GM19043 (cell line): ENCODE data around the gene PAX2.

Source experiments
- ATAC-seq: cut with Tn5 transposase; IDR thresholded peaks from one replicate; pipeline ENCODE4 v1.9.1; 2021; ENCODE audit warnings: low read depth; ENCODE audit not compliant: unreplicated experiment

Gene PAX2

DNA sequence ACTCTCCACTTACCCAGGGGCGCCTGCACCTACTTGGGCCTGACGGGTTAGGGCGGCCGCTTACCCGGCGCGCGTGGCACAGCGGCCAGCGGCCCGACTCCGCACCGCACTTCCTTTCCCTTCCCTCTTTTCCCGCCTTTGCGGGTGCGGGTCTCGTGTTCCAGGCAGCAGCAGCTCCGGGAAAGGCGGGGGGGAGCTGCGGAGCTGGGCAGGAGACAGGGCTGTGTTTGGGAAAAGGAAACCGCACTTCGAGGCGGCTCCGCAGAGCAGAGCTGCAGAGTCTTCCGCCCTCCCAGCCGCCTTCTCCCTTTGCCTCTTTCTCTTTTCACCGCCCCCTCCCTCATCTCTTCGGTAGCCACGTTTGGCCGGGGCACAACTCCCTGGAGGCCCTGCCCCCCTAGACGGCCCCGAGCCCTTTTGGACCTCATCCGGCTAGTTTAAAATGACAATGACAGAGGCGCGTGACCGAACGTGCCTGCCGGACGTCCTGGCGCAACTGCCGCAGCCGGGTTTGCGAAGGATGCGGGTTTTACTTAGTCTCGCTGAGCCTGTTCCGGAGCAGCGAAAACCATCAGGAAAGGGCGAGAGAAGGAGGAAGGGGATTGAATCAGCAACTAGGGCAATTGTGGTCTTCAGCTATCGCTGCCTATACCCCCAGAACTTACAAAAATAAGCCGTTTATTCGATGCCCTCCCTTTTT, 7.9 kb upstream of the PAX2 start:
- no peak for ATAC-seq

DNA sequence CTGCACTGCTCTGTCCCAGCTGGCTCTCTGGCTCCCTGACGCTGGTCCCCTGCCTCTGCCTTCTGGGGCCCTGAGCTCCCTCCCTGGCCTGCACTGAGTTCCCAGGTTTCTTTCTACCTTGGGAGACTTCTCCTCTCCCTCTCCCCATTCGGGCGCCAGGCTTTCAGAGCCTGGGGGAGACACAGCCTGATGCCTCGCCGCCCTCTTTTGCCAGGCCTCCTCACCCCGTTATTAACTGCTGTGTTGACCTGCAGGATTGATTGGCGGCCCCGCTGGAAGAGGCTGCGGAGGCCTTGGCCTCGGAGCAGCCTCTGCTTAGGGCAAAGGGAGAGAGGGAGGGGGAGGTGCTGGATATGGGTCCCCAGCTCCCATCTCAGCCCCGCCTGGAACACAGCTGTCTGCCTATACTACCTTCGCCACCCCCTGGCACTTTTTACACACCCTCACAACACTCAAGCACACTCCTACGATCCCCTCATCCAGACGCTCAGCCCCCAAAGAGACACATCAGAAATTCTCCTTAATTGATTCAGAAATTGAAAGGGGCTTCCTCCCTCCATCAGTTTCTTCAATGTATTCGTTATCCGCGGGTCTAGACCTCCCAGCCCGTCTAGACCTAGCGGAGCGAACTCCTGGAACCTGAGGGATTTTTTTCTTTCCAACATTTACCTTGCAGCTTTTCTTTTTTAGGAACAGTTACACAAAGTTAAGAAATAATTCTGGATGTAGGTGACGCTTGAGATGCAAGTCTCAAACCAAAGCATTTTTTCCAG, 7.1 kb upstream of the PAX2 start:
- ATAC-seq: no peak

DNA sequence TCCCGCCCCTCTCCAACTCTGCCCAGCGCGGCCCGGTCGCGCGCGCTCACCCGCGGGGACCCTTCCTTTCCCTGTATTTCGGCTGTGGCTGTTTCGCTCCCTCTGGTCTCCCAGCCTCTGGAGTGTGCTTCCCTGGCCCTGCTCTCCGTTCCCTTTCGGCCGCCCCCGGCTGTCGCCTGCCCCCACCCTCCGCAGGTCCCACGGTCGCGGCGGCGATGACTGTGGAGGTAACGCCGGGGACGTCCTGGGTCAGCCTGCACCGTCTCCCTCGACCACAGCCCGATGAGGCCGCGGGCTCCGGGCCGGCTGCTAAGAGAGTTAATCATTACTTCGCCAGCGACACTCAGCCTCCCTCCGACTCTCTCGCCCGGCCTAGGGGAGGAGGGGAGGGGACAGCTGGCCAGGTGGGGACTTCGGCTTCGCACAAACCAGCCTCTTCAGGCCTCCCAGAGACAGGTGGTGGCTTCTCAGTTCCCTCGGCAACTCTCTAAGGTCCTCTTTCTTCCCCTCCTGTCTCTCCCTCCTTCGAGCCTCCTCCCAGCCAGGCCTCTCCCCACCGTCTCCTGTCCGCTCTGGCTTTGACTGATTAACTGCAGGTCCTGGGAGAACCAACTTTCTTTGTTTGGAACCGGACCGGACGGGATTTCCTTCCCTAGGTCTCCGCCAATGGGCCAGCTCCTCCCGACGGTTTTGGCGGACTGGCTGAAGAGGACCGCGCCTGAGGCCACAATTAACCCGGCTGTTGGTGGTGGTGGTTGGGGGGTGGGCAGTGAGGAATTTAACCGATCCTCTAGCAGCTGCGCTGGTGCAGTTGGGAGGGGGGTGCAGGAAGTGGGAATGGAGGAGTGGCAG, 5.6 kb upstream of the PAX2 start:
- ATAC-seq: no peak

- no peak for ATAC-seq
Observed at GRCh38 chr10:100740476-100741377, 4.7 kb upstream of the PAX2 start.

GRCh38 chr10:100741378-100742075, 3.9 kb upstream of the PAX2 start:
- ATAC-seq: no peak

DNA sequence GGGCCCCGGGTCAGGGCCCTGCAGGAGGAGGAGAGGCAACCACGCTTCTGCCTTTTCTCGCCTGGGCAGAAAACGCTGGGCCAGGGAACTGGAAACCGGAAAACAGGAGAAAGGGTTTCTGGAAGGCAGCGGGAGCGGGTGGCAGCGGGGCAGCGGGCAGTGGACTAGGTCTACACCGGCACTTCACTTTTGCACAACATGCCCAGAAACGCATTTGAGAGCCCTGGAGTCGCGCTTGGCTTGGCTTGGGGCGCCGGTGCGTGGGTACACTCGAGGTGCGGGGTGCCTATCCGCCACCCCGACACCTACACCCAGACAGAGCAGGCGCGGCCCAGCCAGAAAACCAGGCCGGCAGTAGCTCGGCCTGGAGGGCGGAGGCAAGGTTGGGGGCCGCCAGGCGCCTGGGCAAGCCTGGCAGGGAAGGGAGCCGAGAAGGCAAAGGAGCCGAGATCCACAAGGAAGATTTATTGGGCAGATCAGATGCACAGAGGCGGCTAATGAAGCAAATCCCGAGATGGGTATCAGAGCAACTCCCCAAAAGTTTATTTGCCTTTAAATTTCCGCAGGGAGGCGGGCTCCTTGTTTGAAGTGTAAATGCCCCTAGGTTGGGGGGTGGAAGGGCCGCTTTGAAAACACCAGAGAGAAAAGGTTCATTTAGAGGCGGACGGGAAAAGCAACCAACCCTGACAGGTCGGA, 3.2 kb upstream of the PAX2 start:
- ATAC-seq: no peak

- no peak for ATAC-seq
Observed at GRCh38 chr10:100742936-100743335, 2.4 kb upstream of the PAX2 start.

DNA sequence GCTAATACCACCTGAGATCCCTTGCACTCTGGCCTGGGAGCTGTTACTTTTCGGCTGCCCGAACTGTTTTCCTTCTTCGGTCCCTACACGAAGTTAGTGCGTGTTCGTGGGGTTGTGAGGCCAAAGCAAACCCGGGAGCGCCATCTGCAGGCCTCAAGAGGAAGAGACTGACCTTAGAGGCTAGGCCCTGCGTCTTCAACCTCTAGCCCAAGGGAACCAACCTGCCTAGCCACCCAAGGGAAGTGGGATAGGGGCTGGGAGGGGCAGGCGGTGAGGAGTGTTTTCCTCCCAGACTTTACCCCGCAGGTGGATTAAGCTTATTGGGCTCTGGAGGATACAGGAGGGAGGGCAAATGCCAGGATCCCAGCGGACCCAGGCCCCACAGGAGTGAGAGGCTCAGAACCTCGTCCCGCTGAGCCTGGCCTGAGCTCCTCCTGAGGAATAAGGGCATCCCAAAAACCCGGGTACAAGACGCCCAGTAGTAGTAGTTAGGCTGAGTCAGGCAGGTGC, 1.7 kb upstream of the PAX2 start:
- ATAC-seq: no peak

DNA sequence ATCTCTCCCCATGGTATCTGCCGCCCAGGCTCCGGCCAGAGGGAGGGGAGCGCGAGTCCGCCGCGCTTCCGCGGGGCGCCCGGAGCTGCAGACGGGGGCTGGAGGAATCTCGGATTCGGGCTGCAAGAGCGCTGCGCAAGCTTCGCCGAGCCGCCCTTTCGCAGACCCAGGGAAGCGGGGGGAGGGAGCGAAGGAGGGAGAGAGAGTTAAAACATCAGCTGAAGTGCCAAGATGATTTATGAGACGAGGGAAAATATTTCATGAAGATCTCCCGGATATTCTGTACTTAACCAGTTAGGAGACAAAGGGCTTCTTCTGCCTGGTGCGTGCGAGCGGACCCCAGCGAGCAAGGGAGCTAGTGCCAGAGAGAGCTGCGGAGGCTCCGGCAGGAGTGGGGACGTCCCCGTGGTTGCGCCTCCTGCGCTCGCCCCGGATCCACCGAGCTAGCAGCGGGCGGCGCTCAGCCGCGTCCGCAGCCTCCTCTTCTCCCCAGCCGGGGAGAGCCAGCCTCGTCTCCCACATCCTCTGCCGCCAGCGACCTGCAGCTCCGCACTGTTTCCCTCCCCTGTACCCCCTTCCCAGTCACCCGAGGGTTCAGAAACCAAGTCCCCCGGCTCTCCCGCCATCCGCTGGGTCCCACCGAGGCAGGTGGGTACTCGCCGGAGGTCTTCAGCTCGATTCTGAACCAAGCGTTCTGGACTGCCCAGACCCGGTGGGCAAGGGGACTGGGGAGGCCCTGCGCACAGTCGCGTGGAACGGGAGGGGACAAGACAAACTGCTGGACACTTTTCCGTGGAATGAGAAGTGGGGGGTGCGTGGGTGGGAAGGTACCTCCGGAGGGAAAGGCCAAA, 1.0 kb upstream of the PAX2 start:
- no peak for ATAC-seq

DNA sequence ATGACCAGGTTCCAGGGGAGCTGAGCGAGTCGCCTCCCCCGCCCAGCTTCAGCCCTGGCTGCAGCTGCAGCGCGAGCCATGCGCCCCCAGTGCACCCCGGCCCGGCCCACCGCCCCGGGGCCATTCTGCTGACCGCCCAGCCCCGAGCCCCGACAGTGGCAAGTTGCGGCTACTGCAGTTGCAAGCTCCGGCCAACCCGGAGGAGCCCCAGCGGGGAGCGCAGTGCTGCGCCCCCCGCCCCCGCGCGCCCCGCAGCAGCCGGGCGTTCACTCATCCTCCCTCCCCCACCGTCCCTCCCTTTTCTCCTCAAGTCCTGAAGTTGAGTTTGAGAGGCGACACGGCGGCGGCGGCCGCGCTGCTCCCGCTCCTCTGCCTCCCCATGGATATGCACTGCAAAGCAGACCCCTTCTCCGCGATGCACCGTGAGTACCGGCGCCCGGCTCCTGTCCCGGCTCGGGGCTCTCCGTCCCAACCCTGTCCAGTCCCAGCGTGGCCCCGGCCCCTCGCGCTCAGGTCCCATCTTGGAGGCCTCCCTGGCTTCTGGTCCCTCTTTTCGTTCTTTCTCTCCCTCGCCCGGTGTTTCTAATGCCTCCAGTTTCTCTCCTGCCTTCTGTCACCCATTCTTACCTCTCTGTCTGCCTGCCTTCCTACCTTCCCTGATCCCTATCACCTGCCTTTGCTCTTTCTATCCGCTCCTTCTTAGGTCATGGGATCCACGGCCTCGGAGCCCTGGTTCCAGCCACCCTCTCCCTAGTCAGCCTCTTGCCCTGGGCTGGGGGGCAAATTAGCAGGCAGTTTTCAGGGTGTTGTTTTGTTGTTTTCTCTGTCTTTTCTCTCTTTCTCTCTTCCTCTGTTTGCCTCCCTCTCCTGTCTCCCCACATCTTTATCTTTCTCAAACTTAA, 751 bp downstream of the PAX2 start:
- ATAC-seq: no peak

- ATAC-seq: no peak
Observed at GRCh38 chr10:100746784-100747455, 1.5 kb downstream of the PAX2 start.

- no peak for ATAC-seq
Observed at GRCh38 chr10:100747456-100748230, 2.3 kb downstream of the PAX2 start.

- ATAC-seq: no peak
Observed at GRCh38 chr10:100748231-100749058, 3.1 kb downstream of the PAX2 start.

DNA sequence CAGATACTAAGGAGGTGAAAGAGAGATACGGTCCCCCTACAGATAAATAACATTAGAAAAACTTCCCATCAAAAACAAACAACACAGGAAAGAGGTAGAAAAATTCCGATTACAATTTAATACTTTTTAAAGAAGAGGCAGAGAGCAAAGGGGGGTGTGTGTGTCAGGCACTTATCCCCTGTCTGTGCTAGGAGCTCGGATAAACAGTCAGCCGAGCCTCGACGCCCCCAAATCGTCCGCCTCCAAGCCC, 3.6 kb downstream of the PAX2 start:
- ATAC-seq: no peak
